Non-pigmented ciliary epithelial cell (primary cell): ENCODE results near the gene POC1A.

Source experiments
- DNase-seq: peaks from one replicate; pipeline ENCODE4 v3.0.0-alpha.2; 2010; ENCODE audit warnings: low read depth

Gene POC1A

DNA sequence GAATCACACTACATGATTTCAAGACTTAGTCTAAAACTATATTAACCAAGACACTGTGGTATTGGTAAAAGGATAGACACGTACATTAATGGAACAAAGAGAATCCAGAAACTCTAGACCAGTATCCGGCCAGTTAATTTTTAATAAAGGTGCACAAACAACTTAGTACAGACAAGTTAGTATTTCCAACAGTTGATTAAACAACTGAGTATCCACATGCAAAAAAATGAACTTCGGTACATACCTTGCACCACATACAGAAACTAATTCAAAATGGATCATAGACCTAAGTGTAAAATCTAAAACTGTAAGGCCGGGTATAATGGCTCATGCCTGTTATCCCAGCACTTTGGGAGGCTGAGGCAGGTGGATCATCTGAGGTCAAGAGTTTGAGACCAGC is 51.3 kb downstream of the POC1A start:
- no peak for DNase-seq

DNA sequence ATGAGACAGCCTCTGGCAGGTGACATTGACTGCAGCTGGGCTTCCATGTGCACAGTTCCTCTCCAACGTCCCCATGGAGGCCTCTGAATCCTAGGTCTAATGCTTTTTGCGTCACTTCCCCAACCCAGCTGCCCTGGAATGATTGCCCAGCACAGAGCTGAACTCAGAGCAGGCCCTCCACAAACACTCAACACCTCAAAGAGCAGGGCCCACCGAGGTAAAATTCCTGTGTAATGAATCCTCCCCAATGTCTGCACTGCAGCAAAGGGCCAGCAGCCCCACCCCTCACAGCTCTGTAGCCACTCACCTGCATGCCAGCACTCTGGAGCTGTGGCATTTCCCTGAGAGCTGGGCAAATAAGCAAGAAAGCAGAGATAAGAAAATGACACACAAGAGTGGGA is 55.2 kb downstream of the POC1A start:
- no peak for DNase-seq

DNA sequence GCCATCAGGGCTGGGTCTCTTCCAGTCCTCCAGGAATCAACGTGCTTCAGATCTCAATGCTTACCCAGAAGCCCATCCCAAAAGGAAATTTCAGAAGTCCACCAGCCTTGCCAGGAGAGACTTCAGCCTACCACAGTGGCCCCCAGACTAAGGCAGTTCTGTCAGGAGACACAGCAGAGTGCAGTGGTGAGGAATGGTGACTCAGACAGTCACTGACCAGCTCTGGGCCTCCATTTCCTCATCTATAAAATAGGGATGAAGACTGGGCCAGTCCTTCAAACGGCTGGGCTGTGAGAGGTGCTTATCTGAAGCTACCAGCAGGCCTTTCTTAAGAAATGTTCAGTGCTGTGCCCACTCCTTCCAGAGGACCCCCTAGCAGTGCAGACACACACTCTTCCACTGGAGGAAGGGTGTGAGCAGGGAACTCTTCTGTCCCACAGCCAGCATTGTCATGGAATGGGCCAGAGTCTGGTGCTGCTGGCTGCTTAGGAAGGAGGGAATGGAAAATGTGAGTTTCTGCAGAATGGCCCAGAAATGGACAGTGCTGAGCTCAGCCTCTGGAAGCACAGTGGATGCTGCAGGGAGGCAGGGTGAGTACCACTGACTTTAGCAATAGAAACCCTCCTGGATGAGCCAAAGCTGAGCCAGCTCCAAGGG is 56.2 kb downstream of the POC1A start:
- DNase-seq = no peak

GRCh38 chr3:52095990-52096775 is 58.0 kb downstream of the POC1A start:
- DNase-seq = no peak

DNA sequence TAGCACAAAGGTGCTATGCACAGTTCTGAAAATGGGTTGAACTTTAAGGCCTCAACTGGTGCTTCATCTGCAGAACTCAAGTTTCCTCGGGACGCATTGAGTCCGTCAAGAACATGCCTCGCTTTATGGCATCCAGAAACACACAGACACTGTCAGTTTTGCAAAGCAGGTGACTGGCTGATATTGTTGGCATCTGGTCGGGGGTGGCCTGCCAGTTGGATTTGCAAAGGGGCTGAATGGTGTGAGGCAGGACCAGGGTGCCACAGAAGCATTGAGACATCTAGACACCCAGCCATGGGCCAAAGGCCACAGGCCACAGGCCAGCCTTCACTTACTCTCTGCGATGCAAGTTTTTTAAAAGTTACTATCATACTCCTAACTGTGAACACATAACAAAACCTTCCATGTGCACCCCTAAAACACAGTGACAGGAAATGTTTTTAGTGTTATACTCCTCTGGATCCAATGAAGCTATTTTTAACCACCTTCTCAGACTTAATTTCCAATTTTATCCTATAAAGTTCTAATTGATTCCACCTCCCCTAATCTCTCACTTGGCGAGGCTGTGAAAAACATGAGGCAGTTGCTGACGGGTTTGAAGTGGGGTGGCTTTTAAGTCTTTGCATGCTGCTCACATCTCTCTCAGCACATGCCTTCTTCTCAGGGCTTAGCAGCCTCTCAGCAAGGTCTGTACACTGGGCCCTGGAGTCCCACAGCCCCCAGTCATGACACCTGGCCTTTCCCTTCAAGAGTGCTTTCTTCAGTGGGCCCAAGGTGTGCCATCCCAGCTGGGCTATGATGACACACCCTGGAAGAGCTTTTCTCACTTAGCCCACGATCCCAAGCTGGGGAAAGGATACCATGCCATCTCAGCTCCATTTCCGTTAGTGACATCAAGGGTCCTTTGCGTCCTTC is 59.4 kb downstream of the POC1A start:
- DNase-seq = no peak

DNA sequence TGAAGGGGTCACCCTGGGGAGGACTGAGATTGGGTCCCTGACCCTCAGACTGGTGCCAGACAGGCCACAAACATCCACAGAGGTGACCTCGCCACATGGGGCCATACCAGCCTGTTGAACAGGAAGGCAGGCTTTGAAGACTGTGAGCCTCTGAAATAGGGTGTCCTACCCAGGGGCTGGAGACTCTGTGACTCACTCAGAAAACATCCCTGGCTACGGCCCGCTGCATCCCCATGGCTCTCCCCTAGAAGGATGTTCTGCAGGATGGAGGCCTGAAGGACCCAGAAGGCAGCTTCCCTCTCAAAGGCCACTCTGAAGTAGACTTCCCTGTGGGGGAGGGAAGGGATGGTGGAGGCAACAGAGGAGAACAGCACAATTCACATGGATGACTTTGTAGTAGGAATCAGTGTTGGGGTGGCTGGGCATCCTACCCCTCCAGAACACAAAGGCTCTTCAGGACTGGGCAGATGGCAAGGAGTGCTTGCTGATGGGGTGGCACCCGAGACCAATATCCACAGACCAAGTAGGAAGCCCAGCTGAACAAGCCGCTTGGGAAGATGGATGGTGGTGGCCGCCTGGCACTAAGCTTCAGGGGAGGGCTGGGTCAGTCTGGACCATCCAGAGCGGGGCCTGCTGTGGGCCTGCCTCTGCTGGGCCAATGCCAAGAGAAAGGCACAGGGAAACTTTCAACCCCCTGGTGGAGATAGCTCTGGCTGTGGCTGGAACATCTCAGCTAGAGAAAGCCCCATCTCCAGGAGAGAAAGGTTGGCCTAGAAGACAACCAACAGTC is 60.3 kb downstream of the POC1A start:
- no peak for DNase-seq

- no peak for DNase-seq
These were observed 61.3 kb downstream of the POC1A start for GRCh38 chr3:52092891-52093290.

DNA sequence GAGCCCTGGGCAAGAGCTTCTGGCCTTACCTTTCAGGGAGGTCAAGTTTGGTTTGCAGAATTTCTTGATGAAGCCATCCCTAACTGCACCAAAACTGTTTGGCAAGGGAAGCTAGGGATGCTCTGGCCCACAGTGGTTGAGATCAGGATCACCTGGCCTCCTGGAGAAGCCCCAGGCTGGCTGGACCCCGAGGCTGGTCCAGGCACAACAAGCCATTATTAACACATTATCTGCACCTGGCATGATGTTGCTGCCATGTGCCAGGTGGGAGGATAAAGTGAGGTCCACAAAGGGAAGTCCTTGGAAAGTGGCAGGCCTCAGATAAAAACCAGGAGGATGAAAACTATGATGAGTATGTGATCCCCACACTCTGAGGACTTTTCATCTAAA is 62.0 kb downstream of the POC1A start:
- no peak for DNase-seq

- DNase-seq = no peak
These were observed 62.5 kb downstream of the POC1A start for GRCh38 chr3:52091586-52092270.

- no peak for DNase-seq
These were observed 63.2 kb downstream of the POC1A start for GRCh38 chr3:52090933-52091468.

DNA sequence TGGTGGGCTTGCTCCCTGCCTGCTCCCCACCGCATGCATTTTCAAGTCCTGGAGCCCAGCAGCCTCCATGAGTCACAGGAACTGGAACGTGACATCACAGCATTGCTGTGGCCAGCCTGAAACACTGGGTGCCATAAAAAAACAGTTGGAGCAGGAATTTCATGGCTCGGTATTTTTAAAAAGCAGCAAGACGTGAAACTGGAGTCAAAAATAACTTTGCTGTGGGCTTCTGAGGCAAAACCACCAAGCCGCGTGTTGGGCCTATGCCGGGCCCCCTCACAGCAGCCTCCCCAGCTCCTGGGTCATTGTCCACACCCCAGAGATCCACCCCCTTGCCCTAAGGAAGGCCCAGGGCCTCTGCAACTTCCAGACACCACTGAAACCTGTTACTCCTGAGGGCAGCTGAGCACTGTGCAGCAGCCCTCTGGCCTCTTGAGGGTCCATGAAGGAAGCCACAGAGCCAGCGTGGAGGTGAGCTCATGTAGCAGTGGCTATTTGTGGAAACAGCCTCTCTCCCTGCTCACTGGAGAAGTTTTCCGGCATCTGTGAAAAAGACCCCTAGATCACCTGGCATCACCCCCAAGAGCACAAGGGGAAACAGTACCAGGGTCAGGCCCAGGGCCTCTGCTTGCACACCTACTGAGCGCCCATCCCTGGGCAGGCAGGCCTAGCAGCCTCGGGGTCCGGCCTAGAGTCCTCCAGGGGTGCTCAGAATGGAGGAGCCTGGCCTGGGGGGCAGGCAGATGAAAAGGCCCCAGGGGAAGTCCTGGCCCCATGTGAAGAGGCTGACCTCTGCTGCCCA is 63.9 kb downstream of the POC1A start:
- DNase-seq = peak; percentile 81

DNA sequence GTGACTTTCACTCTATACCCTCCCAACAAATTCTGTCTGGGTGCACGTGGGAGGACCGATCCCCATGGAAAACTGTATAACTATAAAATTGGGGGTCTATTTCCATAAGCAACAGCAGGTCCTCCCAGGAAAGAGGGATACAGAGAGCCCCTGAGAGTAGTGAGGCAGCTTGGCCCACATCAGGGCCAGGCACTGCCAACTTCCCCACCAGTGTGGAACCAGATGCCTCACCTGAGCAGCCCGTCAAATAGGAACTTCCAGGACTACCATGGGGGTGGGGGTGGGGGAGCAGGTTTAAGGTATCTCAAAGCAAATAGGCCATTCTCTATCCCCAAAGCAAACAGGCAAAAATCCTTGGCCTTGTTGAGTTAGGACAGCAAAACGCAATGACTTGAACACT is 64.5 kb downstream of the POC1A start:
- DNase-seq = no peak

DNA sequence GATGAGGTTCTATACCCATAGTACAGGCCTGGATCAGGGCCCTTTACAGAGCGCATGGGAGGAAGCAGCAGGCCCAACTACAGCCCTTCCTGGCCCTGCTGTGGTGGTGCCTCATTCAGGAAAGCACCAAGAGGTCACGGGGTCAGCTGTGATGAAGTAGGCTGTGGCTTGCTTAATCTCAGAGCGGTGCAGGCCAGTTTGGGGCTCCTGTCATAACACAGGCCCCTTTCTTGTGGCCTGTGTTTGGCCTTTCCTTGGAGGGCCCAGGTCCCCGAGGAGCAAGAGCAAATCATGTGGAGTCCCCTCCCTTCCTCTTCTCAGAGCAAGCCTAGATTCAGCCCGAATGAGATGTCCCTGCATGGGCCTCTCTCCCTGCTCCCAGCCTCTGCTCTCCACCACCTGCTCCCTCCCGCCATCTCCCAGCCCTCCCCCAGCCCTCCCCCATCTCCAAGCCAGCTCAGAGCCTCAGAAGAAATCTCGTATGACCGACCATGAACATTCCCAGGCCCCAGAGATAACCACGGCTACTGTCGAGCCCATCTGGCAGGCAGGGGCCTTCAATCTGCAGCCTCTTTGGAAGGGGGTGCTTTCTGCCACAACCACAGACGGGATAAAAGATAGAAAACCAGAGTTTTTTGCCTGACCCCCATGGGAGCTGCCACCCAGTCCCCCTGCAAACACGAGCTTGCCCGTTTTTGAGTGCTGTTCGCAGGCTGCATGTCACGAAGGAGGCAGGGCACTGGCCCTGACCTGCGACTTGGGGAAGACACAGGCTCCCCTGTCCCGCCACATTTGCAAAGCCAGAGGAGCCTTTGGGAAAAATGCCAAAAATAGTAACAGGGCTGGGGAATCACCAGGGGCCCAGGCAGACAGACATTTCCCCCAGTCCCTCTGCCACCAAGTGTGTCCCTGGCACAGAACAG is 65.5 kb downstream of the POC1A start:
- no peak for DNase-seq

DNA sequence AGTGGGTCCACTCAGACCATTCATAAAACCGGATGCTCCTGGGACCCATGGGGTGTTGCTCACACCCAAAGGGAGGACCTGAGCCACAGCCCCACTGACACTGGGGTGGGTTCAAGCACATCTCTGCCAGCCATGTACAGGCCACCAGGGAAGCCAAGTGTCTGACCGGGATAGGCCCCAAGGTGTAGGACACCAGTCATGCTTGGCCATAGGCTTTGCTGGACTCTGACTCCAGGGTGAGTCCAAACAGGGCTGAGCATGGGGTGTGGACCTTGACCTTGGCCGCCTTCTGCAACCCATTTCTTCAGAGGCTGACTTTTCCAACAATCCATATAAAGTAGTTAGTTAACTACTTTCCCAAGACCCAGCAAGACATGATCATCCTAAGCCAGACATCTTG is 66.5 kb downstream of the POC1A start:
- DNase-seq = no peak

DNA sequence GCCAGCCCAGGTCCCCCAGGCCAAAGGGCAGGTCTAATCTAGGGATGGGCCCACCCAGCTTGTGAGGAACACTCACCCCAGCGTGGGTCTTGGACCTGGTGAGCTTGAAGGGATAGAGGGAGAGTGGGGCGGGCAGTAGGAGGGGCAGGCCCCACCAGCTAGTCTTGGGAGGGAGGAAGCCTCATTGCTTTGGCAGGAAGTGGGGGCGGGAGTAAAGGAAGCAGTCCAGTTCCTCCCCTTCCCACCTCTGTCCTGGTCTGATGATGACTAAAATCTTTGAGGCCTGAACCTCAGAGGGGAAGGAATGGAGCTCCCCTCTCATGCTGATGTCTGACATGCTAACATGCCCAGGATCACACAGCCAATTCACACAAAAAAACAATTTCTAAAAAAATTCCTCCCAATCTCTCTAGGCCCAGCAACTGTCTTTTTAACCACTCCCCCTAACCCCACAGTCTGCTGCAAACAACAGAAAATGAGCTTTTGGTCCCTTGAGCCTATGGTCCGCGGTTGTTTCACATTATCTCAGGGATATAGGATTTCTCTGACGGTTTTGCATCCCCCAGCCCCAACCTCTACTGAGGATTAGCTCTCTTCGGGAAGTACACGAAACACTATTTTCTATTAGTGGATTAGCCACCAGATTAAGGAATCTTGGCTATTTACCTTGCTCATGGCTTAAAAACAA is 67.1 kb downstream of the POC1A start:
- DNase-seq = no peak

GRCh38 chr3:52086461-52086860 is 67.8 kb downstream of the POC1A start:
- DNase-seq = no peak

DNA sequence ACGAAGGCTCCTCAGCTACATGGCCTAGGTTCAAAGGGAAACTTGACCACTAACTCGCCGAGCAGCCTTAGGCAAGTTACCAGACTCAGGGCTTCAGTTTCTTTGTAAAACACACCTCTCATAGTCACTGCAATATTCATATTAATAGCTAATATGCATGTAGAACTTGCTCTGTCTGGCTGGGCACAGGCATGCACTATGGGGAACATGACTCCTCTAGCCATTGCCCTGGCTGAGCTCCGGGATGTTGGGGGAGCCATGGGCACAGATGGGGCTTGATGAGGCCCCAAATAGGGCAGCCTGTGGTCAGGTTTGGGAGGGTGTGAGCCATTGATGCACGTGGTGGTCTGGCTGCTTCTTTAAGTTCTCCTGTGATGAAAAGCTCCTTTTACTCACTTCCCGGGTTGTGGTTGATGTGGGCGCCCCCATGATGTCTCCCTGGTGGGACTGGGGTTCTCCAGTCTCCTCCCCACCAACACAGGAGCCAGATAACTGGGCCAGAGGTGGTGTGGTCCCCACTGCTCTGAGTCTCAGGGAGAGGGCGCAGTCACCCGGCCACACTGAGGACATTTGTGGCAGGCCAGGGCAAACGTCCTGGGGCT is 68.4 kb downstream of the POC1A start:
- no peak for DNase-seq
